DND-41 (cell line): ENCODE data around the gene FOXN3.

Experiments used
- EZH2 ChIP-seq: IDR thresholded peaks from 3 replicates; pipeline ENCODE4 v1.6.1; 2012; ENCODE audit warnings: borderline replicate concordance, low read depth, mild to moderate bottlenecking, moderate library complexity, low read length, inconsistent platforms; ENCODE audit not compliant: severe bottlenecking
- TF ChIP-seq, protein P1 (sequence below): IDR thresholded peaks from 2 replicates; pipeline ENCODE4 v1.5.1; 2012; ENCODE audit warnings: borderline replicate concordance, low read length, moderate library complexity, mild to moderate bottlenecking; ENCODE audit not compliant: poor library complexity, severe bottlenecking; ENCODE audit errors: extremely low read depth

GRCh38 chr14:89226801-89227495 is 190.1 kb downstream of the FOXN3 start:
- TF ChIP-seq, protein P1, sequence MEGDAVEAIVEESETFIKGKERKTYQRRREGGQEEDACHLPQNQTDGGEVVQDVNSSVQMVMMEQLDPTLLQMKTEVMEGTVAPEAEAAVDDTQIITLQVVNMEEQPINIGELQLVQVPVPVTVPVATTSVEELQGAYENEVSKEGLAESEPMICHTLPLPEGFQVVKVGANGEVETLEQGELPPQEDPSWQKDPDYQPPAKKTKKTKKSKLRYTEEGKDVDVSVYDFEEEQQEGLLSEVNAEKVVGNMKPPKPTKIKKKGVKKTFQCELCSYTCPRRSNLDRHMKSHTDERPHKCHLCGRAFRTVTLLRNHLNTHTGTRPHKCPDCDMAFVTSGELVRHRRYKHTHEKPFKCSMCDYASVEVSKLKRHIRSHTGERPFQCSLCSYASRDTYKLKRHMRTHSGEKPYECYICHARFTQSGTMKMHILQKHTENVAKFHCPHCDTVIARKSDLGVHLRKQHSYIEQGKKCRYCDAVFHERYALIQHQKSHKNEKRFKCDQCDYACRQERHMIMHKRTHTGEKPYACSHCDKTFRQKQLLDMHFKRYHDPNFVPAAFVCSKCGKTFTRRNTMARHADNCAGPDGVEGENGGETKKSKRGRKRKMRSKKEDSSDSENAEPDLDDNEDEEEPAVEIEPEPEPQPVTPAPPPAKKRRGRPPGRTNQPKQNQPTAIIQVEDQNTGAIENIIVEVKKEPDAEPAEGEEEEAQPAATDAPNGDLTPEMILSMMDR = no peak
- no peak for TF ChIP-seq EZH2
